ENCODE measurements around the gene ANKLE2.

ANKLE2 gene

DNA sequence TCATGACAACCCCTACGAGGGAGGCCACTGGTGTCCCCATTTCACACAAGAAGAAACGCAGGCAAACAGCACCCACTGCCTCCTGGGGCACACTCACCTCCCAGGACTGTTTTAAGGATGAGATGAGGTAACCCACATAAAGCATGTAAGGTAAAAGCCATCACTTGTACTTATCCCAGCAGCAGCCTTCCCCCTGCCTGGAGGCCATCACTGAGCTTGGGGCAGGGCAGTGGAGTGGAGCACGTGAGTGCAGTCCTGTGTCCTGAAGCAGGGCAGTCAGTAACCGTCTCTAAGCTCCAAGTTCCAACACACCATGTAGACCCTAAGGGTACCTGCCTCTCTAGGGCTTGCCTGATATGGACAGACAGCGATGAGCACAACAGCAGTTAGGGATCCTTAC is 76.2 kb downstream of the ANKLE2 start:
- no peak for DNase-seq

DNA sequence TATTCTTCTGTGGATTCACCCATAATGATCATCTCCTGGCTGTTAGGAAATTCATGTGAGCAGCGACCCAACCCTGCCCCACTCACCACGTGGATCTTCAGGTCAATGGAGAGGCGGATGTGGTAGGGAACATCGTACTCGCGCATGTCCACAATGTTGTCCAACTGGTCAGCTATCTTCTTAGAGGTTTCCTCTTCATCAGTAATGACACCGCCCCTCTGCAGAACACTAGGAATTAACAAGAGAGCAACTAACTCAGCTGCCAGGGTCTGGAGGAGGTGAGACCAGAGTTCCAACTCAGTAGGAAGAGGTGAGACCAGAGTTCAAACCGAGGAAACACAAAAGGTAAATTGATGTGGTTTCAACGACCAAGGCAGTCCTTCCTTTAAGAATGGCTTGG is 84.1 kb downstream of the ANKLE2 start:
- no peak for DNase-seq

GRCh38 chr12:132675757-132676432 is 85.7 kb downstream of the ANKLE2 start:
- no peak for DNase-seq

Data from GF-D8 (cell line).